Parathyroid adenoma (tissue), 2 donors: ENCODE results near the gene MECP2.
"Not testable (repeated sequence)": the region's sequence is repeated elsewhere in the genome, so short reads cannot be mapped to it uniquely, and the experiment has no call there.

ENCODE experiments used
- H2AFZ ChIP-seq: fragments of 300-600 bp; sonication (generic); one replicate; pipeline ENCODE4 v1.7.0; 2017; ENCODE audit warnings: antibody characterized with exemption, mild to moderate bottlenecking
- H3K27ac ChIP-seq: fragments of 300-600 bp; sonication (generic); one replicate; pipeline ENCODE4 v1.7.0; 2017
- H3K27me3 ChIP-seq: fragments of 300-600 bp; sonication (generic); one replicate; pipeline ENCODE4 v1.7.0; 2017; ENCODE audit warnings: low read length; ENCODE audit not compliant: control insufficient read depth, insufficient read depth
- H3K36me3 ChIP-seq: fragments of 300-600 bp; sonication (generic); one replicate; pipeline ENCODE4 v1.7.0; 2017; ENCODE audit warnings: low read length; ENCODE audit not compliant: control insufficient read depth, insufficient read depth
- H3K4me1 ChIP-seq: fragments of 300-600 bp; sonication (generic); one replicate; pipeline ENCODE4 v1.7.0; 2017; ENCODE audit warnings: control low read depth
- H3K4me2 ChIP-seq: fragments of 300-600 bp; sonication (generic); one replicate; pipeline ENCODE4 v1.7.0; 2017; ENCODE audit warnings: low read length
- H3K4me3 ChIP-seq: fragments of 300-600 bp; sonication (generic); one replicate; pipeline ENCODE4 v1.7.0; 2017; ENCODE audit warnings: low read depth, low read length
- H3K79me2 ChIP-seq: fragments of 300-600 bp; sonication (generic); one replicate; pipeline ENCODE4 v1.7.0; 2017; ENCODE audit warnings: control low read depth
- H3K9ac ChIP-seq: fragments of 300-600 bp; sonication (generic); one replicate; pipeline ENCODE4 v1.7.0; 2017; ENCODE audit warnings: mild to moderate bottlenecking
- H3K9me3 ChIP-seq: fragments of 300-600 bp; sonication (generic); one replicate; pipeline ENCODE4 v1.7.0; 2017; ENCODE audit warnings: low read length; ENCODE audit not compliant: control insufficient read depth
- TF ChIP-seq, protein P1 (sequence below): fragments of 300-600 bp; sonication (generic); IDR thresholded peaks from one replicate; pipeline ENCODE4 v1.7.0; 2017; ENCODE audit warnings: antibody characterized with exemption, mild to moderate bottlenecking
- donor health status: primary hyperparathyroidism.

Gene MECP2

DNA sequence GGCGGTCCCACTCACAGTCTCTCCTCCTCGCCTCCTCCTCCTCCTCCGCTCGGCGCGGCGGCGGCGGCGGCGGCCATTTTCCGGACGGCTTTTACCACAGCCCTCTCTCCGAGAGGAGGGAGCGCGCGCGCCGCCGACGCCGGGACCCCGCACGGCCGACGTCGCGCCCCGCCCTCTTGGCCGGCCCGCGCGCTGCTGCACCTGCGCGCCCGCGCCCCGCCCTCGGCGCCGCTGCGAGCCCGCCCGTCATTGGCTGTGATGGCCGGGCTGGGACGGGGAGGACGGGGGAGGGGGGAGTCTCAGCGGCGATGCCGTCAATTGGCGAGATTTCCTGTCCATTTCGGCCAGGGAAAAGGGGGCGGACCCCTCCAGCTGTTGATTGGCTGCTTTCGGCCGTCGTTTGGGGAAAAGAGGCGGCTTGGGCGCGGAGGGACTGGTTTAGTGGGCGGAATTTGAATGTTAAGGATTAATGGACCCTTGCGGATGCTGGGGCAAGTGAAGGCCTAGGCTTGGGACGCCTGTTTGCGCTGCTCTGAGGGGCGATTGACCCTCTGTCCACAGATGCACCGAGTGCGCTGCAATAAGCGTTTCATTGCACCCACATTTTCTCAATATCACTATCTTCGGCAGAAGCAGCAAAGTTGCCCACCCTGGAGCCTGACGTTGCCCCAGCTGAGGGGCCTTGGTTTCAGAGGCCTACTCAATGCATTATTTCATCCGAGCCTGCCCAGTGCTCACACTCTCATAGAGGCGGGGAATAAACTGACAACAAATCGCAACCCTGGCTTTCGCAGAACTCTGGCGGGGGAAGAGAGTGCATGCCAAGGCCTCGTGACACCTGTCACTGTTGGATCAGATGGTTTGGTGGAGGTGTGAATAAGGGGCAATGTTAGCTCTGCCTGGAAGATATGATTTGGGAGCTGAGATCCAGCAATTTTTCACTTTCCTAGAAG lies at the start of gene MECP2:
TSS of gene MECP2 (minus strand) at position 129 of the 953 bp plus-strand sequence.
- peak within 1 kb of the TSS; percentile 87 for H3K27ac ChIP-seq
- peak within 1 kb of the TSS; percentile 46 for H3K9ac ChIP-seq
- peak within 1 kb of the TSS; percentile 75 for H3K4me2 ChIP-seq
- H3K36me3 ChIP-seq = no peaks in the 10 kb centered on the region
- H3K9me3 ChIP-seq = no peaks in the 10 kb centered on the region
- peak within 1 kb of the TSS; percentile 93 for H2AFZ ChIP-seq
- TF ChIP-seq, protein P1, sequence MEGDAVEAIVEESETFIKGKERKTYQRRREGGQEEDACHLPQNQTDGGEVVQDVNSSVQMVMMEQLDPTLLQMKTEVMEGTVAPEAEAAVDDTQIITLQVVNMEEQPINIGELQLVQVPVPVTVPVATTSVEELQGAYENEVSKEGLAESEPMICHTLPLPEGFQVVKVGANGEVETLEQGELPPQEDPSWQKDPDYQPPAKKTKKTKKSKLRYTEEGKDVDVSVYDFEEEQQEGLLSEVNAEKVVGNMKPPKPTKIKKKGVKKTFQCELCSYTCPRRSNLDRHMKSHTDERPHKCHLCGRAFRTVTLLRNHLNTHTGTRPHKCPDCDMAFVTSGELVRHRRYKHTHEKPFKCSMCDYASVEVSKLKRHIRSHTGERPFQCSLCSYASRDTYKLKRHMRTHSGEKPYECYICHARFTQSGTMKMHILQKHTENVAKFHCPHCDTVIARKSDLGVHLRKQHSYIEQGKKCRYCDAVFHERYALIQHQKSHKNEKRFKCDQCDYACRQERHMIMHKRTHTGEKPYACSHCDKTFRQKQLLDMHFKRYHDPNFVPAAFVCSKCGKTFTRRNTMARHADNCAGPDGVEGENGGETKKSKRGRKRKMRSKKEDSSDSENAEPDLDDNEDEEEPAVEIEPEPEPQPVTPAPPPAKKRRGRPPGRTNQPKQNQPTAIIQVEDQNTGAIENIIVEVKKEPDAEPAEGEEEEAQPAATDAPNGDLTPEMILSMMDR = no peak
- H3K27me3 ChIP-seq = no peaks in the 10 kb centered on the region
- H3K79me2 ChIP-seq = peaks cover 21% of the 10 kb centered on the region
- H3K4me3 ChIP-seq = peak within 1 kb of the TSS; percentile 87
- peaks cover 6% of the 10 kb centered on the region for H3K4me1 ChIP-seq

DNA sequence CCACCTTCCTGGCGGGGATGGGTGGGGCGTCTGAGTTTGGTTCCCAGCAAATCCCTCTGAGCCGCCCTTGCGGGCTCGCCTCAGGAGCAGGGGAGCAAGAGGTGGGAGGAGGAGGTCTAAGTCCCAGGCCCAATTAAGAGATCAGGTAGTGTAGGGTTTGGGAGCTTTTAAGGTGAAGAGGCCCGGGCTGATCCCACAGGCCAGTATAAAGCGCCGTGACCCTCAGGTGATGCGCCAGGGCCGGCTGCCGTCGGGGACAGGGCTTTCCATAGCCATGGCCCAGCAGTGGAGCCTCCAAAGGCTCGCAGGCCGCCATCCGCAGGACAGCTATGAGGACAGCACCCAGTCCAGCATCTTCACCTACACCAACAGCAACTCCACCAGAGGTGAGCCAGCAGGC lies 46.5 kb upstream of the MECP2 start, which contains the start of gene OPN1LW:
TSS of gene OPN1LW (plus strand) at position 234 of the 400 bp plus-strand sequence. CDS start at position 275, 41 bp downstream.
- not testable (repeated sequence) for H3K27me3 ChIP-seq, H3K4me2 ChIP-seq, H3K27ac ChIP-seq, H3K36me3 ChIP-seq, H3K4me1 ChIP-seq, H2AFZ ChIP-seq, H3K79me2 ChIP-seq, H3K9ac ChIP-seq, H3K4me3 ChIP-seq, H3K9me3 ChIP-seq

DNA sequence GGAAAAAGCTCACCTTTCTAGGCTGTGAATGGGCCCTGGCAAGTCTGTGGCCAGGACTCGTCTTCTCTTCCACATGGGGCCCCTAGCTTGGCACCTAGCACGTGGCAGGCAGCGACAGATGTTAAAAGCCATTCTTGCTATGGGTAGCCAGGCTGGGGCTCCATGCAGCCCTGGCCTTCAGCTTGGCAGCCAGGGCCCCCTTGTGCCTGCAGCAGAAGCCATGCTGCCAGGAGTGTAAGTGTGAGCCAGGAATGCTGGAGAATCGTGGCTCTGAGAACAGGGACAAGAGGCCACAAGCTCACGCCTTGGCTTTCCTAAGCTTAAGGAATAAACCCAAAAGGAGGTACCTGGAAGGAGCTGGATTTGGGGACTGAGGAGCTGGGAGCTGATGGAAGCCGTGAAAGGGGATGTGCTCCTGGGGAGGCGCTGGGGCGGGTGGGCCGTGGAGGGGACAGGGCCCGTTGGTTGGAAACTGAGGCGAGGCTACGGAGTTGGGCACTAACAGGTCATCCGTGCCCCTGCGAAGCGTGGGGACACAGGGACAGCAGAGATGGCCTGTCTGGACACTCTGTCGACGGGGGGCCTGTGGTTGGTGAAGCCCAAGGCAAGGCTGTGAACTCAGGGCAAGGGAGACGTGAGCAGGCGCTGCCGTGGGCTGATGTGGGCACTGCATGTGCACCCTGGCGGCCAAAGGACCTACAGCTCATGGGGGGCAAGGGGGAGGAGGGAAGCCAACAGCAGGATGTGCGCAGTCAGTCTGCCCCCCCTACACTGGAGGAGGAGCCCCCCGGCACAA lies 45.6 kb upstream of the MECP2 start:
- no peak overlapping the region for H3K9ac ChIP-seq
- H2AFZ ChIP-seq = no peak overlapping the region
- TF ChIP-seq, protein P1 = no peak
- no peaks in the 10 kb centered on the region for H3K36me3 ChIP-seq
- no peak overlapping the region for H3K4me2 ChIP-seq
- no peaks in the 10 kb centered on the region for H3K79me2 ChIP-seq
- H3K9me3 ChIP-seq = no peaks in the 10 kb centered on the region
- no peaks in the 10 kb centered on the region for H3K27me3 ChIP-seq
- no peak overlapping the region for H3K4me3 ChIP-seq
- no peak overlapping the region for H3K27ac ChIP-seq
- no peaks in the 10 kb centered on the region for H3K4me1 ChIP-seq

DNA sequence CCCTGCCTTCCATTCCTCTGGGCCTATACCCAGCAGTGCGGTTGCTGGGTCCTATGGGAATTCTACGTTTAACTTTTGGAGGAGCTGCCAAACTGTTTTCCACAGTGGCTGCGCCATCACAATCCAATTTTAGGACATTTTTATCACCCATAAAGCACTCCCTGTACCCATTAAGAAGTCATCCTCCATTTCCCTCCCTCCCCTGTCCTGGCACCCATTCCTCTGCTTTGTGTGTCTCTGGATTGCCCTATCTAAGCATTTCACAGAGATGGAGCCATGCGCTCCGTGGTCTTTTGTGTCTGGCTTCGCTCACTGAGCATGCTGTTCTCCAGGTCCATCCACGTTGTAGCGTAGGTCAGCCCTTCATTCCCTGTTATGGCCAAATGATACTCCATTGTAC lies 44.9 kb upstream of the MECP2 start:
- Histone ChIP-seq H3K79me2 (no peaks in the 10 kb centered on the region), H3K27me3 (no peaks in the 10 kb centered on the region), H3K9ac (no peak overlapping the region), H3K4me2 (no peak overlapping the region), H3K36me3 (no peaks in the 10 kb centered on the region), H3K4me3 (no peak overlapping the region), H3K9me3 (no peaks in the 10 kb centered on the region), H3K4me1 (no peaks in the 10 kb centered on the region), H2AFZ (no peak overlapping the region), H3K27ac (no peak overlapping the region)
- TF ChIP-seq, protein P1 = no peak

DNA sequence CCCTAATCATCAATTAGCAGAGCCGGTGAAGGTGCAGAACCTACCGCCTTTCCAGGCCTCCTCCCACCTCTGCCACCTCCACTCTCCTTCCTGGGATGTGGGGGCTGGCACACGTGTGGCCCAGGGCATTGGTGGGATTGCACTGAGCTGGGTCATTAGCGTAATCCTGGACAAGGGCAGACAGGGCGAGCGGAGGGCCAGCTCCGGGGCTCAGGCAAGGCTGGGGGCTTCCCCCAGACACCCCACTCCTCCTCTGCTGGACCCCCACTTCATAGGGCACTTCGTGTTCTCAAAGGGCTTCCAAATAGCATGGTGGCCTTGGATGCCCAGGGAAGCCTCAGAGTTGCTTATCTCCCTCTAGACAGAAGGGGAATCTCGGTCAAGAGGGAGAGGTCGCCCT lies 43.2 kb upstream of the MECP2 start:
- no peak overlapping the region for H2AFZ ChIP-seq
- TF ChIP-seq, protein P1 = no peak

More for the DNA sequence above, 43.2 kb upstream of the MECP2 start:
- Histone ChIP-seq H3K4me2 (no peak overlapping the region), H3K4me3 (no peak overlapping the region), H3K27ac (no peak overlapping the region), H3K9me3 (no peaks in the 10 kb centered on the region), H3K27me3 (no peaks in the 10 kb centered on the region), H3K4me1 (no peaks in the 10 kb centered on the region), H3K36me3 (no peaks in the 10 kb centered on the region), H3K9ac (no peak overlapping the region), H3K79me2 (no peaks in the 10 kb centered on the region)
